Smooth muscle cell (in vitro differentiated cells): ENCODE measurements around the gene NEDD4L. TPM values are rescaled to one million over a fixed set of nuclear protein-coding genes. Genes with fewer than 3 reads are reported as not detected.

ENCODE experiments used
- DNase-seq: peaks from one replicate; lab custom pipeline; 2025; ENCODE audit not compliant: unreplicated experiment; lab: John Stamatoyannopoulos, UW
- H2AFZ ChIP-seq: fragments of 200-600 bp; sonication (generic); 2 replicates; pipeline ENCODE4 v1.6.0; 2016; ENCODE audit warnings: antibody characterized with exemption, low read depth, mild to moderate bottlenecking
- H3F3A ChIP-seq: fragments of 200-600 bp; sonication (generic); 2 replicates; pipeline ENCODE4 v1.6.0; 2017; ENCODE audit warnings: antibody characterized with exemption, low read depth
- H3K27ac ChIP-seq: fragments of 200-600 bp; sonication (generic); 2 replicates; pipeline ENCODE4 v1.5.1; 2016; ENCODE audit warnings: low read depth, mild to moderate bottlenecking
- H3K27me3 ChIP-seq: fragments of 200-600 bp; sonication (generic); 2 replicates; pipeline ENCODE4 v1.6.1; 2016; ENCODE audit warnings: low read depth, mild to moderate bottlenecking
- H3K36me3 ChIP-seq: fragments of 200-600 bp; sonication (generic); 2 replicates; pipeline ENCODE4 v1.5.1; 2016; ENCODE audit warnings: low read depth
- H3K4me1 ChIP-seq: fragments of 200-600 bp; sonication (generic); 2 replicates; pipeline ENCODE4 v1.5.1; 2016; ENCODE audit warnings: low read depth
- H3K4me2 ChIP-seq: fragments of 200-600 bp; sonication (generic); 2 replicates; pipeline ENCODE4 v1.6.0; 2016; ENCODE audit warnings: mild to moderate bottlenecking
- H3K4me3 ChIP-seq: fragments of 200-600 bp; sonication (generic); 2 replicates; pipeline ENCODE4 v1.5.1; 2016; ENCODE audit warnings: mild to moderate bottlenecking
- H3K79me2 ChIP-seq: fragments of 200-600 bp; sonication (generic); 2 replicates; pipeline ENCODE4 v1.6.0; 2016; ENCODE audit warnings: low read depth, mild to moderate bottlenecking
- H3K9ac ChIP-seq: fragments of 200-600 bp; sonication (generic); 2 replicates; pipeline ENCODE4 v1.6.0; 2016; ENCODE audit warnings: low read depth
- H3K9me3 ChIP-seq: fragments of 200-600 bp; sonication (generic); replicated peaks from 2 replicates; pipeline ENCODE4 v1.5.1; 2016; ENCODE audit warnings: low read depth
- H4K20me1 ChIP-seq: fragments of 200-600 bp; sonication (generic); 2 replicates; pipeline ENCODE4 v1.6.0; 2016; ENCODE audit warnings: low read depth
- WGBS: methylation state at CpG from one replicate; pipeline ENCODE4 v1.1.7; 2016; ENCODE audit warnings: low lambda C conversion rate; 5-methylcytosine and 5-hydroxymethylcytosine counted together
- polyA plus RNA-seq: library from polyadenylated mRNA; unstranded; fragments of >200 nt; fragmentation: Nextera tagmentation; extraction: Ambion mirVana; gene quantifications from 2 replicates; pipeline ENCODE4 v1.2.1, GENCODE V29; 2016
- total RNA-seq: library from RNA; depleted of rRNA; stranded (reverse); fragments of >200 nt; gene quantifications from 2 replicates; pipeline ENCODE4 v1.2.3, GENCODE V29; 2014
- TF ChIP-seq, protein P1 (sequence below): fragments of 200-600 bp; sonication (generic); IDR thresholded peaks from 2 replicates; pipeline ENCODE4 v1.5.1; 2017; ENCODE audit warnings: borderline replicate concordance, mild to moderate bottlenecking, antibody characterized with exemption; ENCODE audit not compliant: insufficient read depth, poor library complexity, severe bottlenecking

NEDD4L gene
- total and polyA plus RNA-seq, 2 experiments from 2014 or later, result 8.7 to 41.3 TPM

DNA sequence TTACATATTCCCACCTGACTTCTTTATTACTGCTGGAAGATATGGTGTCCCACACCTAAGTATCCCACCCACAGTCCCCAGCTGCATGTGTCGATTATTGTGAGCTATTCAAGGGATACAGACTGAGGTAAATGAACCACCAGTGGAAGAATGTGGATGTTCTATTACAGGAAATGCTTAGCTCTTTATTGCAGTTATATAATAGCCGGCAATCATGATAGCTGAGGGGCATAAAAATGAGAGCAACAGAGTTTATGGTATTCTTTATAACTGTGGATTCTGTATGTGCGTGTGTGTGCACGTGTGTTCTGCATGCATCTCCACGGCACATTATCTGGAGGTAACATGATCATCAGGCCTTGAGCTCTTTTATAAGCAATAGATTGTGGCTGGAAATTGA lies 198.9 kb downstream of the NEDD4L start:
- H3K27ac ChIP-seq, result no peak overlapping the region
- H3K4me1 ChIP-seq, result peaks cover 8% of the 10 kb centered on the region
- no peak overlapping the region for H2AFZ ChIP-seq
- DNase-seq, result no peak
- TF ChIP-seq, protein P1, sequence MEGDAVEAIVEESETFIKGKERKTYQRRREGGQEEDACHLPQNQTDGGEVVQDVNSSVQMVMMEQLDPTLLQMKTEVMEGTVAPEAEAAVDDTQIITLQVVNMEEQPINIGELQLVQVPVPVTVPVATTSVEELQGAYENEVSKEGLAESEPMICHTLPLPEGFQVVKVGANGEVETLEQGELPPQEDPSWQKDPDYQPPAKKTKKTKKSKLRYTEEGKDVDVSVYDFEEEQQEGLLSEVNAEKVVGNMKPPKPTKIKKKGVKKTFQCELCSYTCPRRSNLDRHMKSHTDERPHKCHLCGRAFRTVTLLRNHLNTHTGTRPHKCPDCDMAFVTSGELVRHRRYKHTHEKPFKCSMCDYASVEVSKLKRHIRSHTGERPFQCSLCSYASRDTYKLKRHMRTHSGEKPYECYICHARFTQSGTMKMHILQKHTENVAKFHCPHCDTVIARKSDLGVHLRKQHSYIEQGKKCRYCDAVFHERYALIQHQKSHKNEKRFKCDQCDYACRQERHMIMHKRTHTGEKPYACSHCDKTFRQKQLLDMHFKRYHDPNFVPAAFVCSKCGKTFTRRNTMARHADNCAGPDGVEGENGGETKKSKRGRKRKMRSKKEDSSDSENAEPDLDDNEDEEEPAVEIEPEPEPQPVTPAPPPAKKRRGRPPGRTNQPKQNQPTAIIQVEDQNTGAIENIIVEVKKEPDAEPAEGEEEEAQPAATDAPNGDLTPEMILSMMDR, result no peak
- H3K36me3 ChIP-seq, result no peaks in the 10 kb centered on the region
- no peaks in the 10 kb centered on the region for H3F3A ChIP-seq
- no peak overlapping the region for H3K9ac ChIP-seq
- H3K4me2 ChIP-seq, result no peak overlapping the region
- no peak overlapping the region for H3K4me3 ChIP-seq
- 97% methylated on average over 5 of the region's 5 CpGs for whole genome bisulfite sequencing
- H3K9me3 ChIP-seq, result no peaks in the 10 kb centered on the region
- no peaks in the 10 kb centered on the region for H3K27me3 ChIP-seq
- H4K20me1 ChIP-seq, result peaks cover 16% of the 10 kb centered on the region
- peaks cover 8% of the 10 kb centered on the region for H3K79me2 ChIP-seq

DNA sequence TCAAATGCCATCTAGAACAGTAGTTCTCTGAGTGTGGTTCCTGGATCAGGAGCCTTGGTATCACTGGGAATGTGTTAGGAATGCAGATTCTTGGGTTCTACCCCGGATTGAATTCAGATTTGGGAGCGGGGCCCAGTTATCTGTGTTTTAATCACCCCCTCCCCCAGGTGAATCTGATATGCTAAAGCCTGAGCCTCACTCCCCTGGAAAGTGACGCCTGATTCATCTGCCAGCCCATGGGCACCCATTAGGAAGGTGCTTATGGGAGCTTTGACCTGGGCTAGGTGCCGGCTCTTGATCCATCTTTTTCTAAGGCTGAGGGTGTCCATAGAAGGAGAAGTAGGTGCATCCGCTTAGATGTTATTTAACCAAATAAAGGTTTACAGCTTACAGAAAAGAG lies 199.4 kb downstream of the NEDD4L start:
- Histone ChIP-seq H2AFZ (no peak overlapping the region), H3K9me3 (no peaks in the 10 kb centered on the region), H3K36me3 (no peaks in the 10 kb centered on the region), H3K27ac (no peak overlapping the region), H3K4me3 (no peak overlapping the region), H4K20me1 (peaks cover 14% of the 10 kb centered on the region), H3K4me1 (peaks cover 8% of the 10 kb centered on the region), H3K27me3 (no peaks in the 10 kb centered on the region), H3F3A (no peaks in the 10 kb centered on the region), H3K79me2 (peaks cover 4% of the 10 kb centered on the region), H3K4me2 (no peak overlapping the region), H3K9ac (no peak overlapping the region)
- TF ChIP-seq, protein P1, result no peak
- WGBS, result 89% methylated on average over 5 of the region's 5 CpGs
- DNase-seq, result no peak

GRCh38 chr18:58247363-58247834 lies 203.4 kb downstream of the NEDD4L start:
- H4K20me1 ChIP-seq, result no peaks in the 10 kb centered on the region
- H3K79me2 ChIP-seq, result no peaks in the 10 kb centered on the region
- no peak overlapping the region for H3K27ac ChIP-seq
- WGBS, result 48% methylated on average over 20 of the region's 20 CpGs
- no peak overlapping the region for H3K9ac ChIP-seq
- H3K4me1 ChIP-seq, result peaks cover 8% of the 10 kb centered on the region
- TF ChIP-seq, protein P1, result no peak
- no peaks in the 10 kb centered on the region for H3F3A ChIP-seq
- no peak for DNase-seq
- H3K4me2 ChIP-seq, result peak overlapping the region; percentile 16
- H3K27me3 ChIP-seq, result no peaks in the 10 kb centered on the region
- H3K9me3 ChIP-seq, result no peaks in the 10 kb centered on the region
- no peaks in the 10 kb centered on the region for H3K36me3 ChIP-seq
- H2AFZ ChIP-seq, result peak overlapping the region; percentile 14
- H3K4me3 ChIP-seq, result no peak overlapping the region

GRCh38 chr18:58249712-58250111 lies 205.7 kb downstream of the NEDD4L start:
- no peaks in the 10 kb centered on the region for H3K9me3 ChIP-seq
- H3K9ac ChIP-seq, result no peak overlapping the region
- no peak overlapping the region for H3K4me2 ChIP-seq
- WGBS, result 97% methylated on average over 1 of the region's 1 CpG
- no peaks in the 10 kb centered on the region for H3K79me2 ChIP-seq
- TF ChIP-seq, protein P1, result no peak
- no peaks in the 10 kb centered on the region for H4K20me1 ChIP-seq
- H3K27ac ChIP-seq, result no peak overlapping the region
- no peaks in the 10 kb centered on the region for H3K27me3 ChIP-seq
- DNase-seq, result no peak
- no peak overlapping the region for H2AFZ ChIP-seq
- peaks cover 19% of the 10 kb centered on the region for H3K4me1 ChIP-seq
- H3K4me3 ChIP-seq, result no peak overlapping the region
- H3K36me3 ChIP-seq, result no peaks in the 10 kb centered on the region
- H3F3A ChIP-seq, result peaks cover under 1% of the 10 kb centered on the region
